Measurements from ENCODE around the gene CDC42.
"Not testable (repeated sequence)": the region's sequence is repeated elsewhere in the genome, so short reads cannot be mapped to it uniquely, and the experiment has no call there.

The CDC42 gene

GRCh38 chr1:22080191-22080590 lies 27.7 kb downstream of the CDC42 start:
- H3K4me3 ChIP-seq (ENCODE audit: low read depth, low read length), result no peak overlapping the region
- no peak for TF ChIP-seq CTCF (IDR thresholded peaks at IDR 0.05; ENCODE audit: low read depth, low read length, missing control alignments)
- DNase-seq (ENCODE audit: low read depth), result no peak

GRCh38 chr1:22088331-22088730 lies 35.8 kb downstream of the CDC42 start:
- no peak for DNase-seq (ENCODE audit: low read depth)
- no peak for TF ChIP-seq CTCF (IDR thresholded peaks at IDR 0.05; ENCODE audit: low read depth, low read length, missing control alignments)

GRCh38 chr1:22089134-22089571 lies 36.6 kb downstream of the CDC42 start:
- no peak for DNase-seq (ENCODE audit: low read depth)
- no peak for TF ChIP-seq CTCF (IDR thresholded peaks at IDR 0.05; ENCODE audit: low read depth, low read length, missing control alignments)
- no peak overlapping the region for H3K4me3 ChIP-seq (ENCODE audit: low read depth, low read length)

More at GRCh38 chr1:22088331-22088730, 35.8 kb downstream of the CDC42 start:
- no peak overlapping the region for H3K4me3 ChIP-seq (ENCODE audit: low read depth, low read length)

DNA sequence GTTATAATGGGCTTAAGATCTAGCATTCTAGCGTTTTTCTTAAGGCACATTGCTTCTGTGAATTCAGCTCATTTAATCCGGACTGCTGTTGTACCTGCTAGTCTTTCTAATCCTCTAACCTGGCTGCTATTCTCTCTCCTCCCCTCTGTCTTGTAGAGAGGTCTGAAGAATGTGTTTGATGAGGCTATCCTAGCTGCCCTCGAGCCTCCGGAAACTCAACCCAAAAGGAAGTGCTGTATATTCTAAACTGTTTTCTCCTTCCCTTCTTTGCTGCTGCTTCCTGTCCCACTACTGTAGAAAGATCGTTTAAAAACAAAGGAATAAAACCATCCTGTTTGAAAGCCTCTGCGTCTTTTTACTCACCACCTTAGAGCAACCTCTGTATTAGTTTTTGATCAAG lies 37.3 kb downstream of the CDC42 start:
- DNase-seq (ENCODE audit: low read depth), result no peak
- no peak overlapping the region for H3K4me3 ChIP-seq (ENCODE audit: low read depth, low read length)
- TF ChIP-seq CTCF (IDR thresholded peaks at IDR 0.05; ENCODE audit: low read depth, low read length, missing control alignments), result no peak

DNA sequence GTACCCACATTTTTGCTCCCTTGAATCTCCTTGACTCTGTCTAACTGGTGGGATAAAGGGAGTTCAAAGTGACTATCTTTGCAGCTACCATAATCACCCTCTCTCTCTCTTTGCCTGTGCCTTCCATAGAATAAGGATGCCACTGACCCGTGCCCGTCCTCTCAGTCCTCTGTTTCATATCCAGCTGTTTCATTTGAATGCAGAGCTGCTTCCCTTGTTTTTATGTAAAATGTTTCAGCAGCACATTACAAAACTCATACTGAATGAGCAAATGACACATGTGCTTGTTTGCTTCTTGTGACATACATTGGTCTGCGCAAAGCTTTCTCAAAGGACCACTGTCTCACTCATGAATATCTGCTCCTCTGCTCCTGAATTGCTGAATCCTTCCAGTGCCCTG lies 38.4 kb downstream of the CDC42 start:
- DNase-seq (ENCODE audit: low read depth), result no peak
- no peak overlapping the region for H3K4me3 ChIP-seq (ENCODE audit: low read depth, low read length)
- TF ChIP-seq CTCF (IDR thresholded peaks at IDR 0.05; ENCODE audit: low read depth, low read length, missing control alignments), result no peak

- H3K4me3 ChIP-seq (ENCODE audit: low read depth, low read length), result not testable (repeated sequence)
- peak; percentile 56 for DNase-seq (ENCODE audit: low read depth)
Measured at GRCh38 chr1:22092026-22092768, 39.7 kb downstream of the CDC42 start.

DNA sequence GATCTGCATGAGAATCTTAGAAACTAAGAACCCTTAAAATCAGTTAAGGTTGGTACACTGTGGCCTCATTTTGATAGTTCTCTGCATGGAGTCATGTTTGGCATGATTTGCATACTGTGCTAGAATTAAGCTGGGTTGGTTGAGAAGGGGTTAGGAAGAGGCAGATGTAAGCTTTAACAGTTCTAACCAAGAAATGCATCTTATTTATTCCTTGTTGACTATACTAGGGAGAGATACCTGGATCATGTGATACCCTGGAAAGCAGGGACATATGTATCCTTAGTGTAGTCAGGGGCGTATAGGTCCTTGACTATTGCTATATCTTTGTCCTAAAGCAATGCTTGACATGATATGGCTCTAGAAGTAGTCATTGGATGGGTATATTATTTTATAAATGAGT lies 41.0 kb downstream of the CDC42 start:
- no peak for TF ChIP-seq CTCF (IDR thresholded peaks at IDR 0.05; ENCODE audit: low read depth, low read length, missing control alignments)
- no peak for DNase-seq (ENCODE audit: low read depth)
- H3K4me3 ChIP-seq (ENCODE audit: low read depth, low read length), result no peak overlapping the region
